GM12864 (cell line): Measurements from ENCODE around the gene RAB28.

Experiments
- DNase-seq: peaks from one replicate; pipeline ENCODE4 v3.0.0-alpha.2; 2011; ENCODE audit warnings: low read depth
- H3K4me3 ChIP-seq: 2 replicates; pipeline ENCODE4 v1.5.1; 2011; ENCODE audit warnings: mild to moderate bottlenecking, low read depth, low read length, control low read depth
- CTCF ChIP-seq: IDR thresholded peaks from 2 replicates; pipeline ENCODE4 v1.5.1; 2011; ENCODE audit warnings: low read depth, mild to moderate bottlenecking, moderate library complexity, low read length, control low read depth, inconsistent platforms; ENCODE audit errors: missing control alignments

Gene RAB28

DNA sequence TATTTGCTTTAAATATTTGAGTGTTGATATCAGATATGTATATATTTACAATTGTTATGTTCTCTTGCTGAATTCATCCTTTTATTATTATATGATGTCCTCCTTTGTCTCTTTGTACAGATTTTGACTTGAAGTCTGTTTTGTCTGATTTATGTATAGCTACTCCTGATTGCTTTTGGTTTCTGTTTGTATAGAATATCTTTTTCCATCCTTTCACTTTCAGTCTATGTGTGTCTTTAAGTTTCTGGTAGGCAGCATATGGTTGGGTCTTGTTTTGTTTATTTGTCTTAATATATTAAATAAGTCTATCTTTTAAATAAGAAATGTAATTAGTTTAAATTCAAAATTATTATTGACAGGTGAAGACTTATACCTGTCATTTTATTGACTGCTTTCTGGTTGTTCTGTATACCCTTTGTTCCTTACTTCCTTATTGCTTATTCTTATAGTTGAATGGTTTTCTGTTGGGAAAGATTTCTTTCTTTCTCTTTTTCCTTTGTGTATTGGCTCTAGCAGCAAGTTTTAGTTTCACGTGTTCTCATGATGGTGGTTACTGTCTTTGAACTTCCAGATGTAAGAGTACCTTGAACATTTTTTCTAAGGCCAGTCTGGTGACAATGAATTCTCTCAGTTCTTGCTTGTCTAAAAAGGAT lies 31.1 kb downstream of the RAB28 start:
- no peak for DNase-seq
- no peak for TF ChIP-seq CTCF
- no peak overlapping the region for H3K4me3 ChIP-seq

DNA sequence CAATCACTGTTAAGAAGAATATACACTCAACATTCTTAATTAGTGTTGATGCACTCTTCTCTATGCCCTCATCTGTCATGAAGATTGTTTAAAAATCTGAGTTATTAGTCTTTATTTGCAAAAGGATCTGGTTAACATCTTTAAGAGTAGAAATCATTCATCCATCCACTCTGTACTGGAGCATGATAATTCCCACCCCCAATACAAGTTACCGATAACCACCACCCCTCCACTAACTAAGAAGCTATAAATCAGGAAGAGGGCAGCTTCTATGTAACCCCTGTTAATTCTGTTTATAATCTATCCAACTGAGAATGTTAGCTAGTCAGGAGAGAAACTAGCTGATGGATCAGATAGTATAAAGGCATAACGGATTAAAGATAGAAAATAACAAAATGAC lies 34.5 kb downstream of the RAB28 start:
- no peak overlapping the region for H3K4me3 ChIP-seq
- no peak for TF ChIP-seq CTCF
- no peak for DNase-seq

DNA sequence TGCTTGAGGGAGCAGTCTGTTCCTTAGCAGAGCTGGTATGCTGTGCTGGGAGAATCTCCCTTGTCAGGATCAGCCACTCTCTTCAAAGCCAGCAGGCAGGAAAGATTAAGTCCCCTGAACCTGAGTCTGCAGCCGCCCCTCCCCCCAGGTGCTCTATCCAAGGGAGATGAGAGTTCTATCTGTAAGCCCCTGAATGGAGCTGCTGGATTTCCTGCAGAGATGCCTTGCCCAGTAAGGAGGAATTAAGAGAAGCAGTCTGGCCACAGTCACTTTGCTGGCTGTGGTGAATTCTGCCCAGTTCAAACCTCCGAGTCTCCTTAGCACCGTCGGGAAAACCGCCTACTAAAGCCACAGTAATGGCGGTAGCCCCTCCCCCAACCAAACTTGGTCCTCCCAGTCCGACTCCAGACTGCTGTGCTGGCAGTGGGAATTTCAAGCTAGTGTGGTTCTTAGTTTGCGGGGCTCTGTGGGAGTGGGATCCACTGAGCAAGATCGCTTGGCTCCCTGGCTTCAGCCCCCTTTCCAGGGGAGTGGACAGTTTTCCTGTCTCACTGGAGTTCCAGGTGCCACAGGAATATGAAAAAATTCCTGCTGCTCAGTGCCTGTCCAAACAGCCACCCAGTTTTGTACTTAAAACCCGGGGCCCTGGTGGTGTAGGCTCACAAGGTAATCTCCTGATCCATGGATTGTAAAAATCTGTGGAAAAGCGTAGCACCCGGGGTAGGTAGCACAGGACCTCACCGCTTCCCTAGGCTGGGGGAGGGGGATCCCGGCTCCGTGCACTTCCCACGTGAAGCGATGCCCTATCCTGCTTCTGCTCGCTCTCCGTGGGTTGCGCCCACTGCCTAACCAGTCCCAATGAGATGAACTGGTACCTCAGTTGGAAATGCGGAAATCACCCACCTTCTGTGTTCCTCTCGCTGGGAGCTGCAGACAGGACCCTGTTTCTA lies 38.0 kb downstream of the RAB28 start:
- no peak for DNase-seq
- TF ChIP-seq CTCF, result no peak
- no peak overlapping the region for H3K4me3 ChIP-seq

DNA sequence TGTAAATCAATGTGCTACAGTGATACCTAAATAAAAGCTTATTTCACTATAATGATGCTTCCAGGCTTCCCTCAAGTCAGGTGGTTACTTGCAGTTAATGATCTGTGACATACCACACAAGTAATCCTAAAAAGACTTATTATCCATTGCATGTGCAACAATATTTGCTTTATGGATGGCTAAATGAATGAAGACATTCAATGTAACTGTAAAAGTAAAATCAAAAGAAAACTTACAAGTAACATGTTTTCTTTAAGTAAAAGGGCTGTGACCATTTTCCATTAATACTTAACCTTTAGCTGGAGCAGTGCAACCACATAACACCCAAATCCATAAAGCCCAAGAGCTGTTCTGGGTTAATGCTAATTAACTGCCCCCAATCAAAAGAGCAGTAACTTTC lies 42.6 kb downstream of the RAB28 start:
- no peak for TF ChIP-seq CTCF
- H3K4me3 ChIP-seq, result no peak overlapping the region
- DNase-seq, result no peak

GRCh38 chr4:13436962-13437361 lies 47.2 kb downstream of the RAB28 start:
- H3K4me3 ChIP-seq, result no peak overlapping the region
- TF ChIP-seq CTCF, result no peak
- DNase-seq, result no peak

DNA sequence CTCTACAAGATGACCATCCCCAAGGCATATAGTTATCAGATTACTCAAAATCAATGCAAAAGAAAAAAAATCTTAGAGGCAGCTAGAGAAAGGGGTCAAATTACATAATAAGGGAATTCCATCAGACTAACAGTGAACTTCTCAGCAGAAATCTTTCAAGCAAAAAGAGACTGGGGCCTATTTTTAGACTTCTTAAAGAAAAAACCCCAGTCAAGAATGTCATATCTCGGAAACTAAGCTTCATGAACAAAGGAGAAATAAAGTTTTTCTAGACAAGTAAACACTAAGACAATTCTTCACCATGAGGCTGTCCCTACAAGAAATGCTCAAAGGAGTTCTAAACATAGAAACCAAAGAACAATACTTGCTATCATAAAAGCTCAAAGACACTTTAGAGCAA lies 51.7 kb downstream of the RAB28 start:
- no peak overlapping the region for H3K4me3 ChIP-seq
- DNase-seq, result no peak
- no peak for TF ChIP-seq CTCF
